Measurements from ENCODE around the gene CETN2.

DNA sequence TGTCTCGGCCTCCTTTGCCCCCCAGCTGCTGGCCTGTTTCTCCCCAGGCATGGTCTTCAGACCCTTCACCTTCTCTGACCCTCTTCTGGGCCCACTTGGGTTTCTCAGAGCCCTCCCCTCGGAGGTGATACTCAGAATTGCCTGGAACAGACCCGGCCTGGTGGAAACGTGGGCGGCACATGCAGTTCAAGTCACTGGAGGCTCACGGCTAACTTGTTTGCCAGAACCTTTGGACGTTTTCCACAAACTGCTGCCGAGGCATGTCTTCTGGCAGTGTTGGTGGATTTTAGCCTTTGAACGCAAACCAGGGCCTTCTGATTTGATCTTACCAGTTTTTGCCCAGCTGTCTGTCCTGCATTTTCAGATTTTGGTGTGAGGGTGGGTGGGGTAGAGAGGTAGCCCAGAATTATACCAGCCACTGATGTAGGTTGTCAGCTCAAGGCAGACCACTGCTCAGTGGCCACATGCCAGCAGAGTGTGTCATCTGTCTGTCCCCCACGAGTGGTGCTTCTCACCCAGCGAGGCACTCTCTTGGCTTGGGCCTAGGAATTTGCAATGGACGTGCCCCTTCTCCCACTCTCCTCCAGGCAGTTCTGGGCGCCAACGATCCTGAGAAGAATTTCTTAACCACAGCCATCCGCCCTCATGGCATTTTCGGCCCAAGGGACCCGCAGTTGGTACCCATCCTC, 34.8 kb upstream of the CETN2 start:
- TF ChIP-seq, protein P1, sequence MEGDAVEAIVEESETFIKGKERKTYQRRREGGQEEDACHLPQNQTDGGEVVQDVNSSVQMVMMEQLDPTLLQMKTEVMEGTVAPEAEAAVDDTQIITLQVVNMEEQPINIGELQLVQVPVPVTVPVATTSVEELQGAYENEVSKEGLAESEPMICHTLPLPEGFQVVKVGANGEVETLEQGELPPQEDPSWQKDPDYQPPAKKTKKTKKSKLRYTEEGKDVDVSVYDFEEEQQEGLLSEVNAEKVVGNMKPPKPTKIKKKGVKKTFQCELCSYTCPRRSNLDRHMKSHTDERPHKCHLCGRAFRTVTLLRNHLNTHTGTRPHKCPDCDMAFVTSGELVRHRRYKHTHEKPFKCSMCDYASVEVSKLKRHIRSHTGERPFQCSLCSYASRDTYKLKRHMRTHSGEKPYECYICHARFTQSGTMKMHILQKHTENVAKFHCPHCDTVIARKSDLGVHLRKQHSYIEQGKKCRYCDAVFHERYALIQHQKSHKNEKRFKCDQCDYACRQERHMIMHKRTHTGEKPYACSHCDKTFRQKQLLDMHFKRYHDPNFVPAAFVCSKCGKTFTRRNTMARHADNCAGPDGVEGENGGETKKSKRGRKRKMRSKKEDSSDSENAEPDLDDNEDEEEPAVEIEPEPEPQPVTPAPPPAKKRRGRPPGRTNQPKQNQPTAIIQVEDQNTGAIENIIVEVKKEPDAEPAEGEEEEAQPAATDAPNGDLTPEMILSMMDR (IDR thresholded peaks at IDR 0.05; ENCODE audit: poor library complexity) = no peak
- TF ChIP-seq EZH2phosphoT487 (IDR thresholded peaks at IDR 0.05; ENCODE audit: low read depth, severe bottlenecking, unreplicated experiment) = no peak
- no peak for TF ChIP-seq EZH2 (IDR thresholded peaks at IDR 0.05; ENCODE audit: borderline replicate concordance)

Data from hepatocyte (in vitro differentiated cells).